SK-N-SH treated with all-trans-retinoic acid at 6 μM for 48 hours (cell line): ENCODE measurements around the gene CPA5.
A peak's percentile ranks its signal among the peaks of the same experiment; 100 is the strongest.

Experiments
- ATAC-seq: fragments of 200-7000 bp; cut with Tn5 transposase; 3 replicates; pipeline ENCODE4 v1.9.1; 2020; ENCODE audit warnings: mild to moderate bottlenecking, moderate library complexity
- ARNTL ChIP-seq: fragments of 450-650 bp; formaldehyde crosslinking; IDR thresholded peaks from 2 replicates; pipeline ENCODE4 v1.5.0; 2020; ENCODE audit warnings: low read depth, mild to moderate bottlenecking, moderate library complexity, borderline replicate concordance
- BACH2 ChIP-seq: fragments of 250-450 bp; sonication (Bioruptor Pico); IDR thresholded peaks from 2 replicates; pipeline ENCODE4 v1.9.0; 2021; ENCODE audit warnings: mild to moderate bottlenecking, borderline replicate concordance
- CSDC2 ChIP-seq: fragments of 250-450 bp; sonication (Bioruptor Pico); IDR thresholded peaks from 2 replicates; pipeline ENCODE4 v1.5.0; 2020; ENCODE audit warnings: mild to moderate bottlenecking, moderate library complexity
- ESRRG ChIP-seq: fragments of 250-450 bp; sonication (Bioruptor Pico); IDR thresholded peaks from 2 replicates; pipeline ENCODE4 v1.6.1; 2021; ENCODE audit warnings: mild to moderate bottlenecking
- GLIS3 ChIP-seq: fragments of 250-450 bp; sonication (Bioruptor Pico); IDR thresholded peaks from 2 replicates; pipeline ENCODE4 v1.5.0; 2020; ENCODE audit warnings: mild to moderate bottlenecking, moderate library complexity
- ISL1 ChIP-seq: fragments of 250-450 bp; sonication (Bioruptor Pico); IDR thresholded peaks from 2 replicates; pipeline ENCODE4 v2.1.2; 2022; ENCODE audit warnings: mild to moderate bottlenecking, moderate library complexity
- OSR1 ChIP-seq: fragments of 250-450 bp; sonication (Bioruptor Pico); IDR thresholded peaks from 2 replicates; pipeline ENCODE4 v1.8.0; 2022; ENCODE audit warnings: moderate library complexity, mild to moderate bottlenecking, inconsistent platforms
- PATZ1 ChIP-seq: fragments of 250-450 bp; sonication (Bioruptor Pico); IDR thresholded peaks from 2 replicates; pipeline ENCODE4 v1.8.0; 2020; ENCODE audit warnings: mild to moderate bottlenecking, moderate library complexity, borderline replicate concordance
- PPARA ChIP-seq: fragments of 250-450 bp; sonication (Bioruptor Pico); IDR thresholded peaks from 2 replicates; pipeline ENCODE4 v1.5.0; 2020; ENCODE audit warnings: mild to moderate bottlenecking, borderline replicate concordance
- RARB ChIP-seq: fragments of 250-450 bp; sonication (Bioruptor Pico); IDR thresholded peaks from 2 replicates; pipeline ENCODE4 v1.8.0; 2021; ENCODE audit warnings: mild to moderate bottlenecking, moderate library complexity
- SNAI2 ChIP-seq: fragments of 250-450 bp; sonication (Bioruptor Pico); IDR thresholded peaks from 2 replicates; pipeline ENCODE4 v1.5.0; 2020; ENCODE audit warnings: mild to moderate bottlenecking, moderate library complexity
- TCF4 ChIP-seq: fragments of 250-450 bp; sonication (Bioruptor Pico); IDR thresholded peaks from 2 replicates; pipeline ENCODE4 v1.8.0; 2021; ENCODE audit warnings: mild to moderate bottlenecking, moderate library complexity, borderline replicate concordance
- TOX ChIP-seq: fragments of 250-450 bp; sonication (Bioruptor Pico); IDR thresholded peaks from 2 replicates; pipeline ENCODE4 v1.8.0; 2021; ENCODE audit warnings: mild to moderate bottlenecking, moderate library complexity, borderline replicate concordance
- TSHZ2 ChIP-seq: fragments of 250-450 bp; sonication (Bioruptor Pico); IDR thresholded peaks from 2 replicates; pipeline ENCODE4 v1.5.0; 2020; ENCODE audit warnings: mild to moderate bottlenecking, moderate library complexity
- ZC3H10 ChIP-seq: fragments of 250-450 bp; sonication (Bioruptor Pico); IDR thresholded peaks from 2 replicates; pipeline ENCODE4 v1.5.1; 2021; ENCODE audit warnings: mild to moderate bottlenecking, moderate library complexity
- ZFP3 ChIP-seq: fragments of 250-450 bp; sonication (Bioruptor Pico); IDR thresholded peaks from 2 replicates; pipeline ENCODE4 v1.5.0; 2020; ENCODE audit warnings: mild to moderate bottlenecking, moderate library complexity
- ZFP30 ChIP-seq: fragments of 450-650 bp; formaldehyde crosslinking; IDR thresholded peaks from 2 replicates; pipeline ENCODE4 v1.5.0; 2022; ENCODE audit warnings: mild to moderate bottlenecking, moderate library complexity
- ZNF8 ChIP-seq: fragments of 450-650 bp; formaldehyde crosslinking; IDR thresholded peaks from 2 replicates; pipeline ENCODE4 v1.5.0; 2020; ENCODE audit warnings: mild to moderate bottlenecking, moderate library complexity
- TF ChIP-seq, protein P1 (sequence below): fragments of 250-450 bp; sonication (Bioruptor Pico); IDR thresholded peaks from 2 replicates; pipeline ENCODE4 v1.5.1; 2020; ENCODE audit warnings: low read depth, mild to moderate bottlenecking, moderate library complexity
- TF ChIP-seq, protein P2 (sequence below): fragments of 250-450 bp; sonication (Bioruptor Pico); IDR thresholded peaks from 2 replicates; pipeline ENCODE4 v1.5.1; 2021; ENCODE audit warnings: mild to moderate bottlenecking, moderate library complexity
- TF ChIP-seq, protein P3 (sequence below): fragments of 250-450 bp; sonication (Bioruptor Pico); IDR thresholded peaks from 2 replicates; pipeline ENCODE4 v1.8.0; 2021; ENCODE audit warnings: low read depth, mild to moderate bottlenecking, moderate library complexity, borderline replicate concordance

The CPA5 gene

GRCh38 chr7:130356876-130357611 is 12.4 kb downstream of the CPA5 start:
- peak; percentile 9 for ATAC-seq
- TF ChIP-seq ZFP30 (CRISPR knock-in tag) (no peak; the same call in 1 of the 2 replicates), ESRRG (CRISPR knock-in tag) (no peak), CSDC2 (CRISPR knock-in tag) (no peak; the same call in 1 of the 2 replicates), ZNF8 (CRISPR knock-in tag) (no peak), TOX (CRISPR knock-in tag) (no peak), PATZ1 (CRISPR knock-in tag) (peak; percentile 72; the same call in 1 of the 2 replicates), SNAI2 (0 out of 2 replicates have a peak, but pooled peaks have one; percentile 37), TSHZ2 (CRISPR knock-in tag) (no peak), TCF4 (CRISPR knock-in tag) (no peak), RARB (CRISPR knock-in tag) (no peak), OSR1 (CRISPR knock-in tag) (no peak), ARNTL (CRISPR knock-in tag) (no peak), ZFP3 (CRISPR knock-in tag) (peak; percentile 46), ZC3H10 (CRISPR knock-in tag) (no peak)
- TF ChIP-seq, protein P1, sequence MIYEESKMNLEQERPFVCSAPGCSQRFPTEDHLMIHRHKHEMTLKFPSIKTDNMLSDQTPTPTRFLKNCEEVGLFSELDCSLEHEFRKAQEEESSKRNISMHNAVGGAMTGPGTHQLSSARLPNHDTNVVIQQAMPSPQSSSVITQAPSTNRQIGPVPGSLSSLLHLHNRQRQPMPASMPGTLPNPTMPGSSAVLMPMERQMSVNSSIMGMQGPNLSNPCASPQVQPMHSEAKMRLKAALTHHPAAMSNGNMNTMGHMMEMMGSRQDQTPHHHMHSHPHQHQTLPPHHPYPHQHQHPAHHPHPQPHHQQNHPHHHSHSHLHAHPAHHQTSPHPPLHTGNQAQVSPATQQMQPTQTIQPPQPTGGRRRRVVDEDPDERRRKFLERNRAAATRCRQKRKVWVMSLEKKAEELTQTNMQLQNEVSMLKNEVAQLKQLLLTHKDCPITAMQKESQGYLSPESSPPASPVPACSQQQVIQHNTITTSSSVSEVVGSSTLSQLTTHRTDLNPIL (CRISPR knock-in tag), result 0 out of 2 replicates have a peak, but pooled peaks have one; percentile 41
- TF ChIP-seq, protein P2, sequence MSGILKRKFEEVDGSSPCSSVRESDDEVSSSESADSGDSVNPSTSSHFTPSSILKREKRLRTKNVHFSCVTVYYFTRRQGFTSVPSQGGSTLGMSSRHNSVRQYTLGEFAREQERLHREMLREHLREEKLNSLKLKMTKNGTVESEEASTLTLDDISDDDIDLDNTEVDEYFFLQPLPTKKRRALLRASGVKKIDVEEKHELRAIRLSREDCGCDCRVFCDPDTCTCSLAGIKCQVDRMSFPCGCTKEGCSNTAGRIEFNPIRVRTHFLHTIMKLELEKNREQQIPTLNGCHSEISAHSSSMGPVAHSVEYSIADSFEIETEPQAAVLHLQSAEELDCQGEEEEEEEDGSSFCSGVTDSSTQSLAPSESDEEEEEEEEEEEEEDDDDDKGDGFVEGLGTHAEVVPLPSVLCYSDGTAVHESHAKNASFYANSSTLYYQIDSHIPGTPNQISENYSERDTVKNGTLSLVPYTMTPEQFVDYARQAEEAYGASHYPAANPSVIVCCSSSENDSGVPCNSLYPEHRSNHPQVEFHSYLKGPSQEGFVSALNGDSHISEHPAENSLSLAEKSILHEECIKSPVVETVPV (CRISPR knock-in tag), result no peak

- ATAC-seq, result no peak
- TF ChIP-seq PATZ1 (CRISPR knock-in tag) (no peak), TSHZ2 (CRISPR knock-in tag) (no peak), BACH2 (CRISPR knock-in tag) (no peak), ZFP30 (CRISPR knock-in tag) (no peak), CSDC2 (CRISPR knock-in tag) (no peak), GLIS3 (CRISPR knock-in tag) (no peak), ZNF8 (CRISPR knock-in tag) (no peak), OSR1 (CRISPR knock-in tag) (no peak), TCF4 (CRISPR knock-in tag) (no peak), TOX (CRISPR knock-in tag) (no peak), ISL1 (CRISPR knock-in tag) (no peak), ZC3H10 (CRISPR knock-in tag) (no peak), RARB (CRISPR knock-in tag) (no peak), PPARA (CRISPR knock-in tag) (no peak)
- TF ChIP-seq, protein P1 (CRISPR knock-in tag), result no peak
- TF ChIP-seq, protein P3, sequence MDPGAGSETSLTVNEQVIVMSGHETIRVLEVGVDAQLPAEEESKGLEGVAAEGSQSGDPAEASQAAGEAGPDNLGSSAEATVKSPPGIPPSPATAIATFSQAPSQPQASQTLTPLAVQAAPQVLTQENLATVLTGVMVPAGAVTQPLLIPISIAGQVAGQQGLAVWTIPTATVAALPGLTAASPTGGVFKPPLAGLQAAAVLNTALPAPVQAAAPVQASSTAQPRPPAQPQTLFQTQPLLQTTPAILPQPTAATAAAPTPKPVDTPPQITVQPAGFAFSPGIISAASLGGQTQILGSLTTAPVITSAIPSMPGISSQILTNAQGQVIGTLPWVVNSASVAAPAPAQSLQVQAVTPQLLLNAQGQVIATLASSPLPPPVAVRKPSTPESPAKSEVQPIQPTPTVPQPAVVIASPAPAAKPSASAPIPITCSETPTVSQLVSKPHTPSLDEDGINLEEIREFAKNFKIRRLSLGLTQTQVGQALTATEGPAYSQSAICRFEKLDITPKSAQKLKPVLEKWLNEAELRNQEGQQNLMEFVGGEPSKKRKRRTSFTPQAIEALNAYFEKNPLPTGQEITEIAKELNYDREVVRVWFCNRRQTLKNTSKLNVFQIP (CRISPR knock-in tag), result no peak
- TF ChIP-seq, all 23 proteins: peak for 0
Measured at GRCh38 chr7:130358471-130358870, 13.9 kb downstream of the CPA5 start.
